HEK293T (cell line): ENCODE data around the gene COL23A1.

ENCODE experiments used
- CTCF ChIA-PET: fragments of 350-600 bp; formaldehyde crosslinking; extraction: SDS; loops from one replicate; lab custom pipeline; 2021; ENCODE audit warnings: antibody characterized with exemption, inconsistent platforms; lab: Yijun Ruan, JAX
- POLR2A ChIA-PET: fragments of 350-600 bp; formaldehyde crosslinking; extraction: SDS; loops from one replicate; lab custom pipeline; 2020; ENCODE audit warnings: antibody characterized with exemption, inconsistent platforms; lab: Yijun Ruan, JAX
- DNase-seq: peaks from one replicate; pipeline ENCODE4 v3.0.0; 2012; ENCODE audit warnings: mixed read lengths; ENCODE audit errors: extremely low spot score
- ARNT ChIP-seq: fragments of 450-650 bp; IDR thresholded peaks from 2 replicates; pipeline ENCODE4 v1.6.1; 2017; ENCODE audit warnings: mild to moderate bottlenecking
- BHLHE40 ChIP-seq: fragments of 450-650 bp; IDR thresholded peaks from 2 replicates; pipeline ENCODE4 v1.6.1; 2016; ENCODE audit warnings: mild to moderate bottlenecking, moderate library complexity, borderline replicate concordance
- CTBP1 ChIP-seq: fragments of 450-650 bp; IDR thresholded peaks from 2 replicates; pipeline ENCODE4 v1.6.1; 2016; ENCODE audit warnings: borderline replicate concordance
- ELF4 ChIP-seq: fragments of 450-650 bp; IDR thresholded peaks from 2 replicates; pipeline ENCODE4 v1.6.1; 2017; ENCODE audit warnings: antibody characterized with exemption
- FOXA1 ChIP-seq: fragments of 450-650 bp; IDR thresholded peaks from 2 replicates; pipeline ENCODE4 v1.6.1; 2016; ENCODE audit warnings: mild to moderate bottlenecking
- FOXK2 ChIP-seq: fragments of 450-650 bp; IDR thresholded peaks from 2 replicates; pipeline ENCODE4 v1.6.1; 2016; ENCODE audit warnings: mild to moderate bottlenecking
- FOXM1 ChIP-seq: fragments of 450-650 bp; IDR thresholded peaks from 2 replicates; pipeline ENCODE4 v1.6.1; 2017; ENCODE audit warnings: mild to moderate bottlenecking, borderline replicate concordance
- HDGF ChIP-seq: fragments of 450-650 bp; IDR thresholded peaks from 2 replicates; pipeline ENCODE4 v1.6.1; 2017; ENCODE audit warnings: antibody characterized with exemption, borderline replicate concordance
- L3MBTL2 ChIP-seq: fragments of 450-650 bp; conservative IDR thresholded peaks from 2 replicates; pipeline ENCODE4 v1.6.1; 2016; ENCODE audit warnings: mild to moderate bottlenecking
- LEF1 ChIP-seq: fragments of 450-650 bp; IDR thresholded peaks from 2 replicates; pipeline ENCODE4 v1.6.1; 2017; ENCODE audit warnings: mild to moderate bottlenecking, borderline replicate concordance
- NFRKB ChIP-seq: fragments of 450-650 bp; IDR thresholded peaks from 2 replicates; pipeline ENCODE4 v1.6.1; 2016; ENCODE audit warnings: mild to moderate bottlenecking, moderate library complexity
- PKNOX1 ChIP-seq: fragments of 450-650 bp; IDR thresholded peaks from 2 replicates; pipeline ENCODE4 v1.6.1; 2016
- SP1 ChIP-seq: fragments of 450-650 bp; IDR thresholded peaks from 2 replicates; pipeline ENCODE4 v1.6.1; 2017
- SUZ12 ChIP-seq: fragments of 450-650 bp; IDR thresholded peaks from 2 replicates; pipeline ENCODE4 v1.6.1; 2016; ENCODE audit warnings: mild to moderate bottlenecking
- TARDBP ChIP-seq: fragments of 450-650 bp; IDR thresholded peaks from 2 replicates; pipeline ENCODE4 v1.6.1; 2016
- ZNF384 ChIP-seq: fragments of 450-650 bp; IDR thresholded peaks from 2 replicates; pipeline ENCODE4 v1.6.1; 2016

Gene COL23A1

GRCh38 chr5:178577376-178577839 is 12.8 kb downstream of the COL23A1 start:
- ChIA-PET POLR2A (no interaction called here), CTCF (no interaction called here)
- no peak for TF ChIP-seq L3MBTL2
- TF ChIP-seq PKNOX1: no peak
- TF ChIP-seq SUZ12: no peak
- TF ChIP-seq ELF4: no peak
- no peak for TF ChIP-seq TARDBP
- TF ChIP-seq FOXA1: no peak
- TF ChIP-seq ZNF384: no peak
- no peak for TF ChIP-seq FOXM1
- no peak for TF ChIP-seq SP1
- no peak for TF ChIP-seq NFRKB
- no peak for TF ChIP-seq FOXK2
- no peak for TF ChIP-seq CTBP1
- TF ChIP-seq LEF1: no peak
- TF ChIP-seq HDGF: no peak
- TF ChIP-seq ARNT: no peak
- no peak for TF ChIP-seq BHLHE40
- DNase-seq: no peak

- no peak for TF ChIP-seq BHLHE40
- TF ChIP-seq SP1: no peak
- no peak for TF ChIP-seq FOXK2
- TF ChIP-seq ZNF384: no peak
- TF ChIP-seq FOXA1: no peak
- TF ChIP-seq ARNT: no peak
- no peak for TF ChIP-seq HDGF
- TF ChIP-seq PKNOX1: no peak
- TF ChIP-seq TARDBP: no peak
- no peak for TF ChIP-seq CTBP1
- TF ChIP-seq LEF1: no peak
- TF ChIP-seq SUZ12: no peak
- TF ChIP-seq NFRKB: no peak
- no peak for TF ChIP-seq L3MBTL2
- no peak for TF ChIP-seq FOXM1
- no peak for TF ChIP-seq ELF4
- DNase-seq: no peak
- ChIA-PET CTCF (no interaction called here), POLR2A (no interaction called here)
Measured at GRCh38 chr5:178576591-178577351, 13.4 kb downstream of the COL23A1 start.

GRCh38 chr5:178573216-178573615 is 17.0 kb downstream of the COL23A1 start:
- no peak for DNase-seq
- POLR2A ChIA-PET: no interaction called here
- TF ChIP-seq CTBP1: no peak
- TF ChIP-seq SUZ12: no peak
- TF ChIP-seq LEF1: no peak
- CTCF ChIA-PET: no interaction called here

GRCh38 chr5:178572617-178573016 is 17.6 kb downstream of the COL23A1 start:
- DNase-seq: no peak
- ChIA-PET POLR2A (no interaction called here), CTCF (no interaction called here)
- TF ChIP-seq ZNF384 (no peak), TARDBP (no peak), LEF1 (no peak), CTBP1 (no peak), HDGF (no peak), FOXK2 (no peak), FOXA1 (no peak), L3MBTL2 (no peak)

- TF ChIP-seq LEF1: no peak
- TF ChIP-seq PKNOX1: no peak
- no peak for TF ChIP-seq ARNT
- ChIA-PET POLR2A (no interaction called here), CTCF (interaction anchor here (0.6 kb wide), 1 partner anchor 222 kb away, joined by 3 read pairs; no protein-coding TSS in a partner anchor)
- DNase-seq: no peak
Measured at GRCh38 chr5:178569485-178569884, 20.7 kb downstream of the COL23A1 start.

- ChIA-PET CTCF (no interaction called here), POLR2A (no interaction called here)
- TF ChIP-seq FOXA1: no peak
- TF ChIP-seq ZNF384: no peak
- no peak for TF ChIP-seq L3MBTL2
- TF ChIP-seq LEF1: no peak
- DNase-seq: no peak
Measured at GRCh38 chr5:178564811-178565550, 25.2 kb downstream of the COL23A1 start.

GRCh38 chr5:178564397-178564796 is 25.8 kb downstream of the COL23A1 start:
- ChIA-PET POLR2A (no interaction called here), CTCF (no interaction called here)
- no peak for DNase-seq
- TF ChIP-seq BHLHE40 (no peak), NFRKB (no peak), HDGF (no peak), LEF1 (no peak), ARNT (no peak), FOXM1 (no peak), TARDBP (no peak), CTBP1 (no peak), SUZ12 (no peak), PKNOX1 (no peak), FOXK2 (no peak), ZNF384 (no peak), FOXA1 (no peak), ELF4 (no peak), SP1 (no peak), L3MBTL2 (no peak)
